ENCODE data around the gene EPS8L3.

EPS8L3 gene

GRCh38 chr1:109792056-109792831 lies 28.5 kb upstream of the EPS8L3 start:
- Histone ChIP-seq H3K9me3 (ENCODE audit: control insufficient read depth, low read length) (no peaks in the 10 kb centered on the region), H3K27me3 (replicated peaks; ENCODE audit: control insufficient read depth, insufficient read depth, low read length) (no peaks in the 10 kb centered on the region), H3K9ac (ENCODE audit: low read length) (peak overlapping the region; percentile 39), H3K4me1 (ENCODE audit: control insufficient read depth, insufficient read depth, low read length) (peaks cover 50% of the 10 kb centered on the region), H3K36me3 (ENCODE audit: control insufficient read depth, insufficient read depth, low read length, severe bottlenecking) (no peaks in the 10 kb centered on the region), H3K4me3 (ENCODE audit: low read length) (peak overlapping the region; percentile 12)
- peak; percentile 94 for DNase-seq (ENCODE audit: low read depth)

- no peak for DNase-seq (ENCODE audit: low read depth)
- Histone ChIP-seq H3K9ac (ENCODE audit: low read length) (peak overlapping the region; percentile 31), H3K27me3 (replicated peaks; ENCODE audit: control insufficient read depth, insufficient read depth, low read length) (no peaks in the 10 kb centered on the region), H3K36me3 (ENCODE audit: control insufficient read depth, insufficient read depth, low read length, severe bottlenecking) (no peaks in the 10 kb centered on the region), H3K4me1 (ENCODE audit: control insufficient read depth, insufficient read depth, low read length) (peaks cover 51% of the 10 kb centered on the region), H3K4me3 (ENCODE audit: low read length) (no peak overlapping the region), H3K9me3 (ENCODE audit: control insufficient read depth, low read length) (no peaks in the 10 kb centered on the region)
Measured at GRCh38 chr1:109791495-109792043, 27.8 kb upstream of the EPS8L3 start.

GRCh38 chr1:109790735-109791494 lies 27.2 kb upstream of the EPS8L3 start:
- H3K4me3 ChIP-seq (ENCODE audit: low read length) = no peak overlapping the region
- no peak overlapping the region for H3K9ac ChIP-seq (ENCODE audit: low read length)
- no peaks in the 10 kb centered on the region for H3K36me3 ChIP-seq (ENCODE audit: control insufficient read depth, insufficient read depth, low read length, severe bottlenecking)
- no peaks in the 10 kb centered on the region for H3K27me3 ChIP-seq (replicated peaks; ENCODE audit: control insufficient read depth, insufficient read depth, low read length)
- peak; percentile 47 for DNase-seq (ENCODE audit: low read depth)
- H3K9me3 ChIP-seq (ENCODE audit: control insufficient read depth, low read length) = no peaks in the 10 kb centered on the region
- peaks cover 53% of the 10 kb centered on the region for H3K4me1 ChIP-seq (ENCODE audit: control insufficient read depth, insufficient read depth, low read length)

DNA sequence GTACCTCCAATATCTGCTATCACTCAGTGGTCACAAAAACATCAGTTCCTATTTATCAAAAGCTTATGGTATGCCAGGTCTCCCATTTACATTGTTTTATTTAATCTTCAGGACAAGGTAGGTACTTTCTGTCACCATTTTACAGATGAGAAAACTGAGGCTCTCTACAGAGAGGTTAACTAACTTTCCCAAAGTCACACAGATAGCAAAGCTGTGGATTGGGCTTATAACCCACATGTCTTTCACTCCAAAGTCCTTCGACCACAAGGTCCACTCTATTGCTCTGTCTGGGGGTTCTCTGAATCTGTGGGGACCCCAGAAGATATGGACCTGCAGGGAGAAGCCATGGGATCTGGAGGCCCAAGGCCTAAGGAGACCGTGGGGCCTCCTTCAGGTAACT lies 26.6 kb upstream of the EPS8L3 start:
- Histone ChIP-seq H3K9ac (ENCODE audit: low read length) (no peak overlapping the region), H3K27me3 (replicated peaks; ENCODE audit: control insufficient read depth, insufficient read depth, low read length) (no peaks in the 10 kb centered on the region), H3K36me3 (ENCODE audit: control insufficient read depth, insufficient read depth, low read length, severe bottlenecking) (no peaks in the 10 kb centered on the region), H3K4me3 (ENCODE audit: low read length) (no peak overlapping the region), H3K4me1 (ENCODE audit: control insufficient read depth, insufficient read depth, low read length) (peaks cover 53% of the 10 kb centered on the region), H3K9me3 (ENCODE audit: control insufficient read depth, low read length) (no peaks in the 10 kb centered on the region)
- DNase-seq (ENCODE audit: low read depth) = no peak

DNA sequence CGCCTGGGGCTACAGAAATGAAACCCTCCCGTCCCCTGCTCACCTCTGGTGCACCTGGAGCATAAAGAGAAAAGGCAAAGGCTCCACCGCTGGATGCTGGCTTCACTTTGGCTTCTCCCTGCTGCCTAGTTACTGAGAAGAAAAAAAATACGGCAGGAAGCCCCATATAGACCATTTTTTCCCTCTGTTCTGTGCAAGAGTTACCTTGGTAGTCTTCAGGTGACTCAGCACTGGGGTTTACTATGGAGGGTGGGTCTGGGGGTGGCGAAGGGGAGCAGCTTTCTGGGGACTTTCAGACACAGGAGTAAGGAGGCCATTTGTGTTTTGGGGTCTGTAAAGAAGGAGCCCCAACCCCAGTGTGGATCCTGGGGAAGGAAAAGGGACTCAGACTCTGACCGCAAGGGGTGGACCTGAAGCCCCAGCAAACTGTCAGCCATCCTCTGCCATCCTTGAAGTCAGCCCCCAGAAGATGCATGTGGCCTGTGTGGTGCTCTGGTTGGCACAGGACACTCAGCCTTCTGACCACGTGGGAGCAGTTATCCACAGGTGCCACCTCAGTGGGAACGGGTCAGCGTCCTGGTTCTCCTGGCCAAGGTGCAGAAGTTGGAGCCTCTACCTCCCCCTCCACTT lies 25.9 kb upstream of the EPS8L3 start:
- Histone ChIP-seq H3K9ac (ENCODE audit: low read length) (no peak overlapping the region), H3K4me3 (ENCODE audit: low read length) (no peak overlapping the region), H3K27me3 (replicated peaks; ENCODE audit: control insufficient read depth, insufficient read depth, low read length) (no peaks in the 10 kb centered on the region), H3K4me1 (ENCODE audit: control insufficient read depth, insufficient read depth, low read length) (peaks cover 57% of the 10 kb centered on the region), H3K9me3 (ENCODE audit: control insufficient read depth, low read length) (no peaks in the 10 kb centered on the region), H3K36me3 (ENCODE audit: control insufficient read depth, insufficient read depth, low read length, severe bottlenecking) (no peaks in the 10 kb centered on the region)
- no peak for DNase-seq (ENCODE audit: low read depth)

DNA sequence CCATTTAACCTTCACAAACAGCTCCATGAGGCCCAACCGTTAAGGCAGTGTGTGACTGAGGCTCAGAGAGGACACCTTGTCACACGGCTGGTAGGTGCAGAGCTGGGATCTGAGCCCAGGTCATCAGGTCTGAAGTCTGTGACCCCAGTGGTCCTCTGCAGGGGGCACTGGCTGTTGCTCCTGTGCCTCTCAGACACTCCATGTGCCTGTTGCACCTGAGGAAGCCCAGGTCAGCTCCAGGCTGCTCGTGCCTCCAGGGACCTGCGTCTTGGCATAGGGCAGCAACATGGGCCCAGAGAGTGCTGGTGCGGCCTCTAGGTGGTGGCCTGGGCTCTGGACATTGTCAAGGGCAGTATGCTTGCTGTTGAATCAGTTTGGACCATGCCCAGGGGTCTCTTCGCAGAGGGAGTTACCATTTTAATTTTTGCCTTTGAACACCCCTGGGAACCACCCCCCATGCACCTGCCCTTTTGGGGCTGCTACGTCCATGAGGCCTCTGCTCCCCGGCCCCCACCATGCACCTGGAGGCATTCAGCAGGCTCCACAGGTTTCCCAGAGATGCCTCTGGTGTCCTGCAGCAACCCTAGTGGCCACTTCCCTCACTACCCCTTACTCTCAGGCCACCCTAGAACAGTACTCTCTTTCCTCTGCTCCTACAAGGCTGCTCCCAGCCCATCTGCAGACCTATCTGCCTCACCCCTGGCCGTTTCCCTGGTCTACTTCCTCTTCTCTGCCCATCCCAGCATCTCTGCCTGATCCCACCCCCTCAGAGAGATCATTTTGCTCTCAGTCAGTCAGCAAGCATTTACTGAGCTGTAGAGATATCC lies 25.2 kb upstream of the EPS8L3 start:
- no peaks in the 10 kb centered on the region for H3K27me3 ChIP-seq (replicated peaks; ENCODE audit: control insufficient read depth, insufficient read depth, low read length)
- peaks cover 56% of the 10 kb centered on the region for H3K4me1 ChIP-seq (ENCODE audit: control insufficient read depth, insufficient read depth, low read length)
- peak; percentile 39 for DNase-seq (ENCODE audit: low read depth)
- no peaks in the 10 kb centered on the region for H3K9me3 ChIP-seq (ENCODE audit: control insufficient read depth, low read length)
- no peaks in the 10 kb centered on the region for H3K36me3 ChIP-seq (ENCODE audit: control insufficient read depth, insufficient read depth, low read length, severe bottlenecking)
- H3K4me3 ChIP-seq (ENCODE audit: low read length) = no peak overlapping the region
- no peak overlapping the region for H3K9ac ChIP-seq (ENCODE audit: low read length)

DNA sequence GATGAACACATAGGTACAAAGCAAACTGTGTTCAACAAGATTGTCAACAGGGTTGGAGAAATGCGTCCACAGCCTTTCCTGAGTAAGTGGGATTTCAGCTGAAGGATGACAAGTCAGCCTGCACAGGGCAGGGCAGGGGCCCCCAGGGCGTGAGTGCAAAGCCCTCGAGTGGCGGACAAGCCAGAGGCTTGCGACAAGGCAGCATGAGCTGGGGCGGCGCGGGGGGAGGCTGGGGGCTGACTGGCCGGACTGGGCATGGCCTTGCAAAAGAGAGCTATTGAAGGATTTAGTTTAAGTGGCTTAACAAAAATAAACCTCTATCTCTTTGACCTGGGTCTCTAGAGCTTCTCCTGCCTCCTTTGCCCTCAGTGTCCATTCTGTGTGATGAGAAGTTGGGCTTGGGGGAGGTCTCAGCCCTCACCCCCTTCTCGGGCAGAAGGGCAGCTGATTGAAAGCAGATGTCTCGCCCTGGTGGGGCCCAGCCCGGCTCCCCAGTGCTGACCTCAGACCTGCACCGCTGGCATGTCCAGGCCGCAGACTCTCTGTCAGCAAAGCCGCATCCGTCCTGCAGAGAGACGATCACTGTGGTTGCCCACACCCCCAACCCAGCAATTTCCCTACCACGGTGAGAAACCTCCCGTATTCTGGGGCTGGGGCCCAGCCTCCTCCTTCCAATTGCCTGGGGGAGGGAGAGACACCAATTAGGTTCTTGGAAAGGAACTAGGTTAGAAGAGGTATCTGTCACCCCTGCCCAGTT lies 24.3 kb upstream of the EPS8L3 start:
- no peak for DNase-seq (ENCODE audit: low read depth)
- H3K9ac ChIP-seq (ENCODE audit: low read length) = no peak overlapping the region
- H3K4me1 ChIP-seq (ENCODE audit: control insufficient read depth, insufficient read depth, low read length) = peaks cover 55% of the 10 kb centered on the region
- no peaks in the 10 kb centered on the region for H3K36me3 ChIP-seq (ENCODE audit: control insufficient read depth, insufficient read depth, low read length, severe bottlenecking)
- H3K4me3 ChIP-seq (ENCODE audit: low read length) = no peak overlapping the region
- H3K27me3 ChIP-seq (replicated peaks; ENCODE audit: control insufficient read depth, insufficient read depth, low read length) = no peaks in the 10 kb centered on the region
- H3K9me3 ChIP-seq (ENCODE audit: control insufficient read depth, low read length) = no peaks in the 10 kb centered on the region

- peaks cover 55% of the 10 kb centered on the region for H3K4me1 ChIP-seq (ENCODE audit: control insufficient read depth, insufficient read depth, low read length)
- H3K4me3 ChIP-seq (ENCODE audit: low read length) = no peak overlapping the region
- H3K9me3 ChIP-seq (ENCODE audit: control insufficient read depth, low read length) = no peaks in the 10 kb centered on the region
- H3K27me3 ChIP-seq (replicated peaks; ENCODE audit: control insufficient read depth, insufficient read depth, low read length) = no peaks in the 10 kb centered on the region
- no peaks in the 10 kb centered on the region for H3K36me3 ChIP-seq (ENCODE audit: control insufficient read depth, insufficient read depth, low read length, severe bottlenecking)
- no peak overlapping the region for H3K9ac ChIP-seq (ENCODE audit: low read length)
- DNase-seq (ENCODE audit: low read depth) = no peak
Measured at GRCh38 chr1:109787211-109787844, 23.6 kb upstream of the EPS8L3 start.

DNA sequence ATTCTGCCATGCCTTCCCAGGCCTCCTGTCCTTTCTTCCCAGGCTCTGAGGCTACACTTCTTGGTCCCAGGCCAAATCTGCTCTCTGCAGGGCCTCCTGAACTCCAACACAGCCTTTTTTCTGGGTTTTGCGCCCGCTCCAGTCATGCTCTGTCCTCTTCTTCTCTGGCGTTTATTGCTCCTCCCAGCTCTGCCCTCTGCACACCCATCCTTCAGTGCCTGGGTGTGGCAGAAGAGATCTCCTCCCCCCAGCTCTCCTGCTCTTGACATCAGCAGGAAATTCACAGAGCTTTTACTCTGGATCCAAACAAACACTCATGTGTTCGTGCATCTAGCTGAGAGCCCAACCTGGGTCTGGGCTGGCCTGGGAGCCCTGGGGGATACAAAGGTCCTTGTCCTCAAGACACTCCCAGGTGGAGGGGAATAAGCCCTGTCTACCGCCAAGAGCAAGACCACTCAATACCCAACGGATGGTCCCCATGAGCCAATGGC lies 22.9 kb upstream of the EPS8L3 start:
- Histone ChIP-seq H3K4me3 (ENCODE audit: low read length) (no peak overlapping the region), H3K4me1 (ENCODE audit: control insufficient read depth, insufficient read depth, low read length) (peaks cover 55% of the 10 kb centered on the region), H3K36me3 (ENCODE audit: control insufficient read depth, insufficient read depth, low read length, severe bottlenecking) (no peaks in the 10 kb centered on the region), H3K27me3 (replicated peaks; ENCODE audit: control insufficient read depth, insufficient read depth, low read length) (no peaks in the 10 kb centered on the region), H3K9ac (ENCODE audit: low read length) (peak overlapping the region; percentile 19), H3K9me3 (ENCODE audit: control insufficient read depth, low read length) (no peaks in the 10 kb centered on the region)
- DNase-seq (ENCODE audit: low read depth) = peak; percentile 27

DNA sequence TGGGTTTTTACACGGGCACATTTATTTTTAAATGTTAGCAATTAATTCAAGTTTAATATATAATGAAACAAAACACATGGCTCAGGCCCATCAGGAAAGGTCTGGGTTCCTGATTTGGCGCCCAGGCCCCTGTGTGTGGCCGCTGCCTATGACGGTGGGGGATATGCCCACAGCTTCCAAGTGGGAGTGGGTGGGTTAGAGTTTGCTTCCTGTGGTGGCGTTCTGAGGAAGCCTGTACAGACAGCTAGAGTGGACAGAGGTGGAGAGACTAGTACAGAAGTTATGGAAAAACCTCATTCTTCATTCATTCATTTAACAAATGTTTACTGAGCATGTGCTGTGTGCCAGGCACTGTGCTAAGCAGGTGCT lies 22.4 kb upstream of the EPS8L3 start:
- Histone ChIP-seq H3K9me3 (ENCODE audit: control insufficient read depth, low read length) (peaks cover 2% of the 10 kb centered on the region), H3K9ac (ENCODE audit: low read length) (peak overlapping the region; percentile 19), H3K36me3 (ENCODE audit: control insufficient read depth, insufficient read depth, low read length, severe bottlenecking) (no peaks in the 10 kb centered on the region), H3K4me1 (ENCODE audit: control insufficient read depth, insufficient read depth, low read length) (peaks cover 52% of the 10 kb centered on the region), H3K4me3 (ENCODE audit: low read length) (no peak overlapping the region), H3K27me3 (replicated peaks; ENCODE audit: control insufficient read depth, insufficient read depth, low read length) (no peaks in the 10 kb centered on the region)
- no peak for DNase-seq (ENCODE audit: low read depth)

All from adipocyte (in vitro differentiated cells).